ENCODE results near the gene GOLPH3.
"Not testable (repeated sequence)": the region's sequence is repeated elsewhere in the genome, so short reads cannot be mapped to it uniquely, and the experiment has no call there.

Gene GOLPH3

DNA sequence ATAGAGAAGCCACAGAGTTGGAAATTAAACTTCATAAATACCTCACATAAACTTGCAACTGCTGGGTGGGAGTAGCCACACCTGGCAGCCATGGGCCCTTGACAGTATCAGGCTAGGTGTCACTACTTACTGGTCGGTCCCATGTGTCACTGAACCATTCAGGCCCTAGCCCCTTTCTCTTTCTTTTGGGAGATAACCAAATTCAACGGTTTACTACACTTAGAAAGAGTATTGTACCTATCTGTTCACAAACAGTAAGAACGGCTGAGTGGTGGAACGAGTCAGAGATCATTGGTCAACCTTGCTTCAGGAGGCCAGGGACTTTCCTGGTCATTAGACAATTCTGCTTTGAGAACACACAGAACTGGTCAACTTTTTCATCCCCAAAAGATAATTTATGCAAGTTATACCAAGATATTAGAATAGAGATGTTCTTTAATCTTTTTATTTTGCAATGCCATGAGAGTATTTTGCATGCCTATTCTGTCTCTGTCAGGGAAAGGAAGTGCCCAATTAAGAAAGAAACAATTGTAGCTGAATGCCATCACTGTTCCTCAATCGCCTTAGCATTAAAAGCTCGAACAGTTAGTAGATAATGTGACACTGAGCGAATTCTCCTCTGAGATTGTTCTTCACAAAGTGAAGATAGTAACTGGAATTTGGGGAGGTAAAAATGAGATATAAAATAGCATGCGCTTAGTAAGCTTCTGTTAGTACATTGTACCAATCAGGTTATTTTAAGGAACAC, 50.9 kb downstream of the GOLPH3 start:
- ATAC-seq (replicated peaks; ENCODE audit: extremely low read depth, poor library complexity, severe bottlenecking) (no peak), DNase-seq (ENCODE audit: low spot score in 2 of 2) (no peak)
- peak overlapping the region; percentile 71 for H3K27ac Mint-ChIP-seq (ENCODE audit: low read depth)
- H3K4me1 Mint-ChIP-seq = peaks cover 29% of the 10 kb centered on the region
- no peaks in the 10 kb centered on the region for H3K27me3 Mint-ChIP-seq
- H3K4me3 Mint-ChIP-seq = no peak overlapping the region
- no peaks in the 10 kb centered on the region for H3K9me3 Mint-ChIP-seq
- peaks cover 32% of the 10 kb centered on the region for H3K36me3 Mint-ChIP-seq (ENCODE audit: insufficient read depth)

DNA sequence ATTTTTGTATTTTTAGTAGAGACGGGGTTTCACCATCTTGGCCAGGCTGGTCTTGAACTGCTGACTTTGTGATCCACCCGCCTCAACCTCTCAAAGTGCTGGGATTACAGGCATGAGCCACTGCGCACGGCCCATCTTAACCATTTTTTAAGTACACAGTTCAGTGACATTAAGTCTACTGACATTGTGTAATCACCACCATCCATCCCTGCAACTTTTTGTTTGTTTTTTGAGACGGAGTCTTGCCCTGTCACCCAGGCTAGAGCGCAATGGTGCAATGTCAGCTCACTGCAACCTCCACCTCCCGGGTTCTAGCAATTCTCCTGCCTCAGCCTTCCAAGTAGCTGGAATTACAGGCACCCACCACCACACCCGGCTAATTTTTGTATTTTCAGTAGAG, 55.2 kb downstream of the GOLPH3 start:
- not testable (repeated sequence) for H3K9me3 Mint-ChIP-seq; H3K27ac Mint-ChIP-seq (ENCODE audit: low read depth); DNase-seq (ENCODE audit: low spot score in 2 of 2); H3K27me3 Mint-ChIP-seq; ATAC-seq (replicated peaks; ENCODE audit: extremely low read depth, poor library complexity, severe bottlenecking); H3K4me3 Mint-ChIP-seq
- peaks cover 32% of the 10 kb centered on the region for H3K36me3 Mint-ChIP-seq (ENCODE audit: insufficient read depth)
- H3K4me1 Mint-ChIP-seq = peaks cover 25% of the 10 kb centered on the region

DNA sequence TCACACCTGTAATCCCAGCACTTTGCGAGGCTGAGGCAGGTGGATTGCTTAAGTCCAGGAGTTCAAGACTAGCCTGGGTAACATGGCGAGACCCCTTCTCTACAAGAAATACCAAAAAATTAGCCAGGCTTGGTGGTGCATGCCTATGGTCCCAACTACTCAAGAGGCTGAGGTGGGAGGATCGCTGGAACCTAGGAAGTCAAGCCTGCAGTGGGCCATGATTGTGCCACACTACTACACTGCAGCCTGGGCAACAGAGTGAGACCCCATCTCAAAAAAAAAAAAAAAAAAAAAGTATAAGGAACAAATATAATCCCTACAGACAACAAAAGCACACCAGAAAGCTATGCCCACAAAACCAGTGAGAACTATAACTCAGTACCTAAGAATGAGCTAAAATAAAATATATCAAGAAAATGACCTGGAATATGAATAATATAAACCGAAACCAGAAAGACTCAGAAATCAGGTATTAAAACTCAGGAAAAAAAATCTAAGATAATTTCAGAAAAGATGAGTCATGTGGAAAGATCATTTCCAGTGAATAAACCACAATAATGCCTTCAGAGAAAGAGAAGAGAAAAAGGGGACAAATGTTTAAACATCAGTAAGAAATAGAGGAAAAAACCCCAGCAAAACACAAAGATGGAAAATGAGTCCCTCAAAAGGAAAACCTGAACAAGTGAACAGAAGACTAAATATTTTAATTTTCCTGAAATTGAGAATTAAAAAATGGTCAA, 57.4 kb downstream of the GOLPH3 start:
- Mint-ChIP-seq H3K27me3 (no peaks in the 10 kb centered on the region), H3K4me1 (peaks cover 19% of the 10 kb centered on the region), H3K27ac (ENCODE audit: low read depth) (peak overlapping the region; percentile 75), H3K4me3 (no peak overlapping the region), H3K9me3 (no peaks in the 10 kb centered on the region), H3K36me3 (ENCODE audit: insufficient read depth) (peaks cover 38% of the 10 kb centered on the region)
- DNase-seq (ENCODE audit: low spot score in 2 of 2) = no peak
- ATAC-seq (replicated peaks; ENCODE audit: extremely low read depth, poor library complexity, severe bottlenecking) = no peak

DNA sequence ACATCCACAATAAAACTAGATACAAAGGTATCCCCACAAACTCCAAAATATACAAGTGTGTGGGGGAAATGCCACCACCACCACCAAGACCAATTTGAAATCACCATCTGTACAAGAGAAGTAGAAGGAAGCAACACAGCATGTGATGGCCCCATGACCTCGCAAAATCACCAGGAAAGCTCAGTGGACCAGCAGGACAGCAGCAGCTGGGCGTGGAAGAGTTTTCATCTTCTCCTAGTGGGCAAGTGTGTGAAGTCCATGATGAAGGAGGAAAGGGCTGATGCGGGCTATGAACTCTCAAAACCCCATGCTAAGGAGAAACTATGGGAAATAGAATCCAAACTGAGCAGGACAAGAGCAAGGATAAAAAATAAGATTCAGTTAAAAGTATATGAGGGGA, 58.1 kb downstream of the GOLPH3 start:
- peaks cover 38% of the 10 kb centered on the region for H3K36me3 Mint-ChIP-seq (ENCODE audit: insufficient read depth)
- no peak for ATAC-seq (replicated peaks; ENCODE audit: extremely low read depth, poor library complexity, severe bottlenecking)

DNA sequence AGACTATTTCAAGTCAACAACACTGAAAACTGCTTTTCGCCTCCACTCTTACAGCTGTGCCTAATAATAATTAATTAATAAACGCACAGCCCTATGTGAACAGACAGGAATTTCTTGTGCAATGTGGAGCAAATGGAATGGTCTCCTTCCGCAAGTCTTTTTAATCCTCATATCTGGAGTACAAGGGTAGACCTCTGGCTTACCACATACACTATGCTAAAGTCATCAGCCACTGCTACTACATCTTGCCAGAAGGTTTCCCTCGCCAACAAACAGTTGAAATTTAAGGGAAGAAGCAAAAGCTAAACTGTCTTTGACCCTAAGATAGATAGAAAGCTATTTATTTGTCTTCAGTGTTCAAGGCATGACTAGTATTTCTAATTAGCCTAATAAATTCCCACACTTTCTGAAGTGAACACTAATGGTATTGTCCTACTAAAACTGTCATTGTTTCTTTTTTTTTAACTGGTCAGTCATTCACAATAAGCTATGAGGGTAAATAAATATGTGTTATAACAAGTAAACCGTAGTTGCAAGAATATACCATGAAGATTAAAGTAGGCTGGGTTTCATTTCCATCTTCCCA, 63.9 kb downstream of the GOLPH3 start:
- Mint-ChIP-seq H3K36me3 (ENCODE audit: insufficient read depth) (peaks cover 31% of the 10 kb centered on the region), H3K4me1 (peaks cover 7% of the 10 kb centered on the region), H3K27me3 (no peaks in the 10 kb centered on the region), H3K9me3 (no peaks in the 10 kb centered on the region), H3K27ac (ENCODE audit: low read depth) (no peak overlapping the region), H3K4me3 (no peak overlapping the region)
- DNase-seq (ENCODE audit: low spot score in 2 of 2) (no peak), ATAC-seq (replicated peaks; ENCODE audit: extremely low read depth, poor library complexity, severe bottlenecking) (no peak)

More for the DNA sequence above, 58.1 kb downstream of the GOLPH3 start:
- no peaks in the 10 kb centered on the region for H3K9me3 Mint-ChIP-seq
- peaks cover 23% of the 10 kb centered on the region for H3K4me1 Mint-ChIP-seq
- DNase-seq (ENCODE audit: low spot score in 2 of 2) = no peak
- no peak overlapping the region for H3K4me3 Mint-ChIP-seq
- peak overlapping the region; percentile 20 for H3K27ac Mint-ChIP-seq (ENCODE audit: low read depth)
- no peaks in the 10 kb centered on the region for H3K27me3 Mint-ChIP-seq

DNA sequence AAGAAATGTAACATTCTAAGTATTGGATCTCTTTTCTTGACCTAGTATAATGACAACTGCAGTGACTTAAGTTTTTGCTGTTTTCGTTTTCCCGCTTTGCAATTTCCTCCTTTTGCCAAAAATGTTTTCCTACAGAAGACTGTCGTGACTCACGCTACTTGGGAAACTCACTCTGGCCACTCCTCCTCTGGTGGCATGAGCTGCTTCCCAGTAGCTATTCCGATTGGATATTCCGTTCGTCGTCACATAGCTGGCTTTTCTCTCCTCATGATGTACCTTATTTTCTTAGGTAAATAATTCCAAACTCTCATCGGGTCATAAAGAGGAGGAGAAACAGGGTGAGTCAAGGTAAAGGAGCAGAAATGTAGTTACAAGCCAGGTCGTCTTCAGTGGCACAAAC, 64.9 kb downstream of the GOLPH3 start:
- no peak overlapping the region for H3K27ac Mint-ChIP-seq (ENCODE audit: low read depth)
- H3K27me3 Mint-ChIP-seq = no peaks in the 10 kb centered on the region
- H3K4me3 Mint-ChIP-seq = no peak overlapping the region
- no peak for ATAC-seq (replicated peaks; ENCODE audit: extremely low read depth, poor library complexity, severe bottlenecking)
- H3K9me3 Mint-ChIP-seq = no peaks in the 10 kb centered on the region
- DNase-seq (ENCODE audit: low spot score in 2 of 2) = no peak
- H3K4me1 Mint-ChIP-seq = peaks cover 7% of the 10 kb centered on the region
- peaks cover 35% of the 10 kb centered on the region for H3K36me3 Mint-ChIP-seq (ENCODE audit: insufficient read depth)

DNA sequence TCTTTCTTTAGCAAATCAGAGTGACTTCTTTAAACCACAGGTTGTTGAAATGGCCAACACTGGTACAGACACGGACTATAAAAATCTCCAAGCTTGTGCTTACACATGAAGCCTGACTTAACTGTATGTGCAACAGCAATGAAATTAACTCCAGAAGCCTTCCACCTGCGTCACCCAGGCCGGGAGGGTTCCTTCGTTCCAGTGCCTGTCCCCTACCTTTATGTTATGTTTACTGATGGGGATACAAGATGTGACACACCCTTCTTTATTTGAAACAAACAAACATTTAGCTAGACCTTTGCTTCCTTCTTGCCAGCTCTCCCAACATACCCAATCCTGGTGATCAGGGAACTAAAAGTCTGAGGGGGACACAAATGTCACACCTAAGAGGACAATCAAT, 66.0 kb downstream of the GOLPH3 start:
- Mint-ChIP-seq H3K27ac (ENCODE audit: low read depth) (no peak overlapping the region), H3K27me3 (no peaks in the 10 kb centered on the region), H3K9me3 (no peaks in the 10 kb centered on the region), H3K4me1 (peaks cover 7% of the 10 kb centered on the region), H3K4me3 (no peak overlapping the region), H3K36me3 (ENCODE audit: insufficient read depth) (peaks cover 42% of the 10 kb centered on the region)
- no peak for ATAC-seq (replicated peaks; ENCODE audit: extremely low read depth, poor library complexity, severe bottlenecking)
- no peak for DNase-seq (ENCODE audit: low spot score in 2 of 2)

DNA sequence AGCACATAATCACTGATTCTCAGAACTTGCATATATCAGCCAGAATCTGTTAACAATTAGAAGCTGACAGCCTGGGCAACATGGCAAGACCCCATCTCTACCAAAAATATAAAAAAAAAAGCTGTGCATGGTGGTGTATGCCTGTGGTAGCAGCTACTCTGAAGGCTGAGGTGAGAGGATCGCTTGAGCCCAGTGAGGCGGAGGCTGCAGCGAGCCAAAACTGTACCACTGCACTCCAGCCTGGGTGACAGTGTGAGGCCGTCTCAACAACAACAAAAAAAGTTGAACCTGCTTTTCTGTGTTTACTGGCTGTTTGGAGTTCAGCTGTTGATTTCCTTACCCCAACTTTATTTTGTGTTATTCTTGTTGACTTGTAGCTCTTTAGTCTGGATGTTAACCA, 66.8 kb downstream of the GOLPH3 start:
- Mint-ChIP-seq H3K36me3 (ENCODE audit: insufficient read depth) (peaks cover 42% of the 10 kb centered on the region), H3K27ac (ENCODE audit: low read depth) (no peak overlapping the region), H3K4me3 (no peak overlapping the region), H3K4me1 (peaks cover 7% of the 10 kb centered on the region), H3K27me3 (no peaks in the 10 kb centered on the region), H3K9me3 (no peaks in the 10 kb centered on the region)
- no peak for DNase-seq (ENCODE audit: low spot score in 2 of 2)
- ATAC-seq (replicated peaks; ENCODE audit: extremely low read depth, poor library complexity, severe bottlenecking) = no peak

DNA sequence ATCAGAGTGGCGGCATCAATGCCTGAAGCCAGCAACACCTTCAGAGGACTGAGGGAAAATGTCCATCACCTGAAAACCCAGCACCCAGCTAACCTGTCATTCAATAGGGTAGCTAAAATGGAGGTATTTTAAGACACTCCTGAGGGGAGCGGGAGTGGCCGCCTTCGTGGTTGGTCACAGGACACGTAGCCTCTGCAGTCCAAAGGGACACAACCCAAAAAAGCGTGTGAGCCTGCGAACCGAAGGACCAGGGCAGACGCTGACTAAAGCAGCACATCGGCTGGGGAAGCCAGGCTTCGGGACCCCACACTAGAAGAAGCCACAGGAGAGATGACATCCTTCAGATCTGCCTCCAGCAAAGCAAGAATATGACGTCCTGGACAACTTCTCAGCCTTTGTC, 70.6 kb downstream of the GOLPH3 start:
- H3K36me3 Mint-ChIP-seq (ENCODE audit: insufficient read depth) = peaks cover 35% of the 10 kb centered on the region
- H3K4me1 Mint-ChIP-seq = no peaks in the 10 kb centered on the region
- no peak for ATAC-seq (replicated peaks; ENCODE audit: extremely low read depth, poor library complexity, severe bottlenecking)
- H3K4me3 Mint-ChIP-seq = no peak overlapping the region
- no peak for DNase-seq (ENCODE audit: low spot score in 2 of 2)
- no peaks in the 10 kb centered on the region for H3K27me3 Mint-ChIP-seq
- H3K9me3 Mint-ChIP-seq = no peaks in the 10 kb centered on the region
- no peak overlapping the region for H3K27ac Mint-ChIP-seq (ENCODE audit: low read depth)

DNA sequence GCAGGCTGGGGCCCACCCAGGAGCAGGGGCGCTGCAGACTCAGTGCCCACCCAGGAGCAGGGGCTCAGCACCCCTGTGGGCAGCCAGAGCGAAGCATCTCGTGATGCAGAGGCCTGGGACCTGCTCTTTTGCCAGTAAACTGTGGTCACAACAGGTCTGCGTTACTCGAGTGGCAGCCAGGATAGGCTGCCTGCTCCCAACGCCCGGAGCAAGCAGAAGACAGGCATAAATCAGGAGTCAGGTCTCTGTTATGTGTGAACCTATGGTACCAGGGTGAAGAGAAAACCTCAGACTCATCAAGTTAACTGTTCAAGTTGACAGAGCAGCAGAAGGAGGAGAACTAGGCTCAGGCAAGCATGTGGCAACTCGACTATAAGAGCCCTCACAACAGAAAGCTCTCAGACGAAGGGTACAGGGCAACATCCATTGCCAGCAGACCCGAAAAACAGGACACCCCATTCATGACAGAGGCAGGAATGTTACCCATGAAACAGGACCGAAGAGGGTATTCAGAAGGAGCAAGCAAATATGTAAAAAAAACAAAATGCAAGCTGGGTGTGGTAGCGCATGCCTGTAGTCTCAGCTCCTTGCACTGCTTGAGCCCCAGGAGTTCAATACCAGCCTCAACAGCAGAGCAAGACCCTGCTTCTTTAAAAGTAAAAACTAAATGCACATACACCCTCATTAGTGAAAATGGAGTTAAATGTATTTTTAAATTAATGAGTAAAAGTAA, 71.7 kb downstream of the GOLPH3 start:
- Mint-ChIP-seq H3K27me3 (no peaks in the 10 kb centered on the region), H3K4me1 (no peaks in the 10 kb centered on the region), H3K27ac (ENCODE audit: low read depth) (no peak overlapping the region), H3K4me3 (no peak overlapping the region), H3K36me3 (ENCODE audit: insufficient read depth) (peaks cover 30% of the 10 kb centered on the region), H3K9me3 (no peaks in the 10 kb centered on the region)
- no peak for ATAC-seq (replicated peaks; ENCODE audit: extremely low read depth, poor library complexity, severe bottlenecking)
- DNase-seq (ENCODE audit: low spot score in 2 of 2) = no peak

DNA sequence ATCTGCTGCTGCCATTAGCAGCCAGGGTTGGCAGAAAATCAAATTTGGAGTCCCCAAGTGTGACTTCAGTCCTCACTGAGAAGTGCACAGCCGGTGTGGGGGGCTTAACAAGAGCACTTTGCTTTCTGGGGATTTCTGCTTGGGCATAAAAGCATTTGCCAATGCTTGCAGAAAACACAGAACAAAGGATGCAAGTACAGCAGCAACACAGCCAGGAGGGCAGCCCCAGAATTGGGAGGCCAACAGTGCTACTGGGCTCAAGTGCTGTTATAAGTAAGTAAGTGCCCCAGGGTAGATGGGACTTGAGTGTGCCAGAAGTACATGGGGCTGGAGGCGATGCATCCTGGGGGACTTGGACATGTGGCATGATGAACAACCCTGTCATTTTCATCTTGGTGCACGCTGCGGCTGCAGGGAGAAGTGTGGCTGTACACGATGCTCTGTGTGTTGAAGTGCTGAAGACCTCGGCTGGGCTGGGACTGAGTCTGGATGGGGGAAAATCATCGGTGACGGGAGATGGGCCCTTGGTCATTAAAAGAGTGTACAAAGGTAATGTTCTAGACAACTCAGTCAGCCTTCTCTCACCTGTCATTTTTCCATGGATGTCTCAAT, 73.3 kb downstream of the GOLPH3 start:
- Mint-ChIP-seq H3K4me1 (no peaks in the 10 kb centered on the region), H3K27me3 (no peaks in the 10 kb centered on the region), H3K27ac (ENCODE audit: low read depth) (no peak overlapping the region), H3K9me3 (no peaks in the 10 kb centered on the region), H3K36me3 (ENCODE audit: insufficient read depth) (peaks cover 27% of the 10 kb centered on the region), H3K4me3 (no peak overlapping the region)
- ATAC-seq (replicated peaks; ENCODE audit: extremely low read depth, poor library complexity, severe bottlenecking) (no peak), DNase-seq (ENCODE audit: low spot score in 2 of 2) (no peak)

DNA sequence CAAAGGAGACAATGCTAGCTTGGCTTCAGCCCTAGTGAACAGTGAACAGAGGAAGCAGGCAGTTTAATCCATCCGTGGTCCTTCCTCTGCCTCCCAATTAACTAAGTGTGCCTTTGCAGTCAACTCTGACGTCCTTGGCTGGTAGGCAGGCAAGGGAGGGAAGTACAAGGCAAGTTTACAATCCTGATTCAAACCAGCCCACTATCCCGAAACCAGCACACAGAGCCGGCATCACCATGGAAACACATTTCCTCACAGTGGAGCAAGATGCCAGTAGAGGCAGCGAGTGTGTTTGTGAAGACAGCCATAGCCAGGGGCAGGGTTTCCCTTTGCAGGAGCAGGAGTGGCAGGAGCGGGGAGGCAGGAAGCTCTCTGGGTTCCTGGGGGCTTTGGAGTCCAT, 73.9 kb downstream of the GOLPH3 start:
- no peaks in the 10 kb centered on the region for H3K27me3 Mint-ChIP-seq
- H3K4me3 Mint-ChIP-seq = no peak overlapping the region
- no peaks in the 10 kb centered on the region for H3K9me3 Mint-ChIP-seq
- no peaks in the 10 kb centered on the region for H3K4me1 Mint-ChIP-seq
- no peak overlapping the region for H3K27ac Mint-ChIP-seq (ENCODE audit: low read depth)
- ATAC-seq (replicated peaks; ENCODE audit: extremely low read depth, poor library complexity, severe bottlenecking) (no peak), DNase-seq (ENCODE audit: low spot score in 2 of 2) (no peak)
- H3K36me3 Mint-ChIP-seq (ENCODE audit: insufficient read depth) = peaks cover 25% of the 10 kb centered on the region

Measured in central memory CD8-positive, alpha-beta T cell (primary cell).